HepG2 (cell line): ENCODE results near the gene PDIA6. TPM values are rescaled to one million over a fixed set of nuclear protein-coding genes. Genes with fewer than 3 reads are reported as not detected.

Source experiments
- ATAC-seq: fragments of 200-7000 bp; cut with Tn5 transposase; 3 replicates; pipeline ENCODE4 v1.9.1; 2020; ENCODE audit warnings: mild to moderate bottlenecking, moderate library complexity
- BruUV-seq: library from RNA; stranded (reverse); fragments of 400-500 nt; replicated peaks from 2 replicates; lab custom pipeline; 2021; lab: Mats Ljungman, UMichigan
- CTCF ChIA-PET: fragments of 300-600 bp; formaldehyde crosslinking; extraction: SDS; loops from one replicate; lab custom pipeline; 2021; ENCODE audit warnings: low total read pairs, inconsistent platforms, low intra/inter-chr PET ratio; lab: Yijun Ruan, JAX
- POLR2A ChIA-PET: fragments of 350-600 bp; sonication (Branson Sonifier 250); formaldehyde crosslinking; loops from one replicate; lab custom pipeline; 2020; ENCODE audit warnings: antibody characterized with exemption, inconsistent platforms; lab: Yijun Ruan, JAX
- DNase-seq: peaks from one replicate; pipeline ENCODE4 v3.0.0-alpha.2; 2015; ENCODE audit warnings: low spot score
- FAIRE-seq: peaks from 3 replicates; lab custom pipeline; 2011; peaks lifted over from hg19 to GRCh38; lab: Jason Lieb, UNC
- H2AFZ ChIP-seq: one replicate; pipeline ENCODE4 v1.6.1; 2011; ENCODE audit warnings: low read length, inconsistent platforms
- H3K27ac ChIP-seq: fragments of 300-600 bp; 3 replicates; pipeline ENCODE4 v1.8.0; 2011; ENCODE audit warnings: mixed run types, mild to moderate bottlenecking, mixed read lengths, low read length, inconsistent platforms; ENCODE audit not compliant: insufficient read depth; ENCODE audit errors: extremely low read length
- H3K27me3 ChIP-seq, 2 experiments: fragments of 200-600 bp in 1 of 2; 2 replicates in 1 of 2; 3 replicates in 1 of 2; pipeline versions ENCODE4 v1.6.0 to v1.8.0; 2011; ENCODE audit warnings: low read length in 2 of 2, mild to moderate bottlenecking in 2 of 2, moderate library complexity in 2 of 2, inconsistent platforms in 1 of 2; ENCODE audit not compliant: insufficient read depth in 2 of 2, control insufficient read depth in 1 of 2
- H3K36me3 ChIP-seq, 2 experiments: fragments of 200-600 bp in 1 of 2; replicated peaks in 1 of 2; 2 replicates in 1 of 2; 3 replicates in 1 of 2; pipeline versions ENCODE4 v1.5.1 to v1.8.0; 2011; ENCODE audit warnings: low read length in 2 of 2, inconsistent platforms in 1 of 2; ENCODE audit not compliant: insufficient read depth in 2 of 2, control insufficient read depth in 1 of 2
- H3K4me1 ChIP-seq: 2 replicates; pipeline ENCODE4 v1.5.1; 2012; ENCODE audit warnings: low read length, inconsistent platforms; ENCODE audit not compliant: insufficient read depth
- H3K4me2 ChIP-seq: 2 replicates; pipeline ENCODE4 v1.6.0; 2011; ENCODE audit warnings: low read depth, low read length, inconsistent platforms
- H3K4me3 ChIP-seq, 3 experiments: fragments of 200-600 bp in 1 of 3; sonication (generic), shearing (Covaris generic) in 1 of 3; replicated peaks in 1 of 3; 2 replicates each; pipeline ENCODE4 v1.5.1; 2011 to 2016; ENCODE audit warnings: low read length in 3 of 3, inconsistent platforms in 2 of 3, low read depth in 2 of 3, mild to moderate bottlenecking in 2 of 3, control low read depth in 1 of 3, mixed read lengths in 1 of 3; ENCODE audit not compliant: insufficient read depth in 1 of 3
- H3K79me2 ChIP-seq: one replicate; pipeline ENCODE4 v1.6.1; 2011; ENCODE audit warnings: low read length, inconsistent platforms; ENCODE audit not compliant: insufficient read depth
- H3K9ac ChIP-seq: 2 replicates; pipeline ENCODE4 v1.6.0; 2011; ENCODE audit warnings: mild to moderate bottlenecking, low read depth, low read length, inconsistent platforms; ENCODE audit not compliant: insufficient read depth
- H3K9me3 ChIP-seq: 2 replicates; pipeline ENCODE4 v1.5.1; 2012; ENCODE audit warnings: mild to moderate bottlenecking, low read length
- H4K20me1 ChIP-seq: 2 replicates; pipeline ENCODE4 v1.6.0; 2011; ENCODE audit warnings: inconsistent platforms, mild to moderate bottlenecking, low read length, moderate library complexity; ENCODE audit not compliant: insufficient read depth
- CREM ChIP-seq, 2 experiments: sonication (generic) in 1 of 2; formaldehyde crosslinking in 1 of 2; IDR thresholded peaks; 2 replicates each; pipeline versions ENCODE4 v1.4.0 to v1.6.1; 2016 to 2020; ENCODE audit warnings: antibody characterized with exemption in 1 of 2, mild to moderate bottlenecking in 1 of 2, missing genetic modification reagents in 1 of 2
- FOXA3 ChIP-seq: IDR thresholded peaks from 2 replicates; pipeline ENCODE4 v1.6.1; 2016; ENCODE audit warnings: missing genetic modification reagents, missing compliant biosample characterization
- FOXJ3 ChIP-seq: sonication (generic); formaldehyde crosslinking; IDR thresholded peaks from 2 replicates; pipeline ENCODE4 v1.4.0; 2020; ENCODE audit warnings: missing genetic modification reagents, mild to moderate bottlenecking, borderline replicate concordance
- KLF11 ChIP-seq: IDR thresholded peaks from 2 replicates; pipeline ENCODE4 v1.6.1; 2016; ENCODE audit warnings: missing compliant biosample characterization
- MAFG ChIP-seq: sonication (generic); formaldehyde crosslinking; IDR thresholded peaks from 2 replicates; pipeline ENCODE4 v1.5.1; 2020; ENCODE audit warnings: mild to moderate bottlenecking, missing genetic modification reagents
- MLLT10 ChIP-seq: sonication (generic); formaldehyde crosslinking; IDR thresholded peaks from 2 replicates; pipeline ENCODE4 v1.4.0; 2020; ENCODE audit warnings: missing genetic modification reagents
- PRPF4 ChIP-seq: fragments of 200-400 bp; formaldehyde crosslinking; IDR thresholded peaks from 2 replicates; pipeline ENCODE4 v1.6.1; 2016; ENCODE audit warnings: low read length, low read depth; ENCODE audit not compliant: poor library complexity, severe bottlenecking
- SOX5 ChIP-seq: IDR thresholded peaks from 2 replicates; pipeline ENCODE4 v1.6.1; 2016; ENCODE audit warnings: borderline replicate concordance
- ZFP36L1 ChIP-seq: sonication (generic); formaldehyde crosslinking; IDR thresholded peaks from 2 replicates; pipeline ENCODE4 v1.8.0; 2022; ENCODE audit warnings: mild to moderate bottlenecking, missing genetic modification reagents, moderate library complexity
- ZNF274 ChIP-seq: sonication (generic); formaldehyde crosslinking; IDR thresholded peaks from 2 replicates; pipeline ENCODE4 v1.5.1; 2020; ENCODE audit warnings: mild to moderate bottlenecking, missing genetic modification reagents
- ZNF7 ChIP-seq: IDR thresholded peaks from 2 replicates; pipeline ENCODE4 v1.6.1; 2016; ENCODE audit warnings: missing biosample characterization, missing genetic modification reagents
- ZSCAN12 ChIP-seq: sonication (generic); formaldehyde crosslinking; IDR thresholded peaks from 2 replicates; pipeline ENCODE4 v1.9.0; 2021; ENCODE audit warnings: mild to moderate bottlenecking, missing genetic modification reagents
- WGBS: methylation state at CpG from one replicate; pipeline ENCODE4 v1.1.6; 2017; ENCODE audit warnings: low lambda C conversion rate; 5-methylcytosine and 5-hydroxymethylcytosine counted together
- in situ Hi-C: cut with HindIII; loops from 2 replicates; pipeline ENCODE4 v1.10.0; 2017; ENCODE audit warnings: low pct_unique_long_range_greater_than_20kb; ENCODE audit not compliant: extremely low pct_ligation_motif_present
- intact Hi-C: fragments of 100-400 bp; cut with micrococcal nuclease; formaldehyde crosslinking; loops from one replicate; pipeline ENCODE4 v1.10.0; 2022; ENCODE audit not compliant: unreplicated experiment
- polyA plus RNA-seq, 8 experiments: library from polyadenylated mRNA; depleted of rRNA in 3 of 8; stranded (reverse) in 7 of 8; unstranded in 1 of 8; fragments of >200 nt; fragmentation: Illumina TruSeq in 4 of 8; extraction: Trizol in 4 of 8; gene quantifications; 2 replicates each; pipeline versions ENCODE4 v1.2.1 to v1.2.3, GENCODE V29; 2011 to 2016; ENCODE audit warnings: low read depth in 4 of 8, missing spikeins in 1 of 8, mixed read lengths in 1 of 8; ENCODE audit not compliant: insufficient read depth in 1 of 8
- total RNA-seq, 5 experiments: library from RNA; depleted of rRNA; stranded (reverse); fragments of >200 nt; fragmentation: Illumina TruSeq; extraction: Trizol; gene quantifications; 2 replicates each; pipeline ENCODE4 v1.2.3, GENCODE V29; 2016; ENCODE audit warnings: low read depth in 1 of 5
- TF ChIP-seq, protein P1 (sequence below): sonication (generic); formaldehyde crosslinking; IDR thresholded peaks from 2 replicates; pipeline ENCODE4 v1.5.0; 2020; ENCODE audit warnings: mild to moderate bottlenecking, missing genetic modification reagents
- TF ChIP-seq, protein P2 (sequence below): sonication (generic); formaldehyde crosslinking; IDR thresholded peaks from 2 replicates; pipeline ENCODE4 v1.5.0; 2020; ENCODE audit warnings: missing genetic modification reagents, mild to moderate bottlenecking, borderline replicate concordance
- TF ChIP-seq, protein P3 (sequence below): sonication (generic); formaldehyde crosslinking; IDR thresholded peaks from 2 replicates; pipeline ENCODE4 v1.5.0; 2020; ENCODE audit warnings: mild to moderate bottlenecking, missing genetic modification reagents
- TF ChIP-seq, protein P4 (sequence below): sonication (generic); formaldehyde crosslinking; IDR thresholded peaks from 2 replicates; pipeline ENCODE4 v1.5.0; 2020; ENCODE audit warnings: mild to moderate bottlenecking, missing genetic modification reagents, moderate library complexity
- TF ChIP-seq, protein P5 (sequence below): sonication (generic); formaldehyde crosslinking; IDR thresholded peaks from 2 replicates; pipeline ENCODE4 v1.8.0; 2022; ENCODE audit warnings: missing genetic modification reagents, mild to moderate bottlenecking, borderline replicate concordance

Gene PDIA6
- total and polyA plus RNA-seq, 2 of the 13 experiments (the other 11 are each of a cell fraction or from before 2014, with no cell fraction given) = 586 to 642 TPM

DNA sequence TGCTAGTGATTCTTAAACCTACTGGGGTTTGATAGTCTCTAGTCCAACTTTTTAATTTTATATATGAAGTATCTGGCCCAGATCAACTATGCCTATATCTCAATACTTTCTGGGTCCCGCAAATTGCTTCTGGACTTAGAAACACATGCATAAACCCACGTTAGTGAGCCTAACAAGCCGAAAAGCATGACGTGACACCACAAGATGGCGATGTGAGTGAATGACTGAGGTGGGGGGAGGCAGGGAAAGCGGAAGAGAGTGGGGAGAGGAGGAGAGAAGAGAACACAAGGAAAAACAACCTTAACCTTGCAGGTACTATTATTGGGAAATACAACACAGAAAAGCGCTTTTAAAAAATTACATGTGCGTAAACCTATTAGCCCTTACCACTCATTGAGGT, 13.8 kb downstream of the PDIA6 start:
- Histone ChIP-seq H3K79me2 (peaks cover 68% of the 10 kb centered on the region), H3K4me2 (no peak overlapping the region), H2AFZ (no peak overlapping the region), H4K20me1 (peaks cover 46% of the 10 kb centered on the region), H3K4me3 (no peak overlapping the region), H3K4me1 (no peaks in the 10 kb centered on the region), H3K9ac (no peak overlapping the region), H3K27ac (no peak overlapping the region), H3K36me3 (peaks cover 24 to 76% of the 10 kb centered on the region in 2 experiments), H3K9me3 (no peaks in the 10 kb centered on the region), H3K27me3 (no peaks in the 10 kb centered on the region; a peak in 1 of 5 replicates)
- FAIRE-seq (no peak), DNase-seq (no peak), ATAC-seq (peak; percentile 70; the same call in 2 of the 3 replicates)
- BruUV-seq = no TSS peak
- intact Hi-C loops (no loop called here), in situ Hi-C loops (no loop called here)
- WGBS = 93% methylated on average over 8 of the region's 8 CpGs
- POLR2A ChIA-PET = no interaction called here
- CTCF ChIA-PET = no interaction called here
- TF ChIP-seq, protein P1, sequence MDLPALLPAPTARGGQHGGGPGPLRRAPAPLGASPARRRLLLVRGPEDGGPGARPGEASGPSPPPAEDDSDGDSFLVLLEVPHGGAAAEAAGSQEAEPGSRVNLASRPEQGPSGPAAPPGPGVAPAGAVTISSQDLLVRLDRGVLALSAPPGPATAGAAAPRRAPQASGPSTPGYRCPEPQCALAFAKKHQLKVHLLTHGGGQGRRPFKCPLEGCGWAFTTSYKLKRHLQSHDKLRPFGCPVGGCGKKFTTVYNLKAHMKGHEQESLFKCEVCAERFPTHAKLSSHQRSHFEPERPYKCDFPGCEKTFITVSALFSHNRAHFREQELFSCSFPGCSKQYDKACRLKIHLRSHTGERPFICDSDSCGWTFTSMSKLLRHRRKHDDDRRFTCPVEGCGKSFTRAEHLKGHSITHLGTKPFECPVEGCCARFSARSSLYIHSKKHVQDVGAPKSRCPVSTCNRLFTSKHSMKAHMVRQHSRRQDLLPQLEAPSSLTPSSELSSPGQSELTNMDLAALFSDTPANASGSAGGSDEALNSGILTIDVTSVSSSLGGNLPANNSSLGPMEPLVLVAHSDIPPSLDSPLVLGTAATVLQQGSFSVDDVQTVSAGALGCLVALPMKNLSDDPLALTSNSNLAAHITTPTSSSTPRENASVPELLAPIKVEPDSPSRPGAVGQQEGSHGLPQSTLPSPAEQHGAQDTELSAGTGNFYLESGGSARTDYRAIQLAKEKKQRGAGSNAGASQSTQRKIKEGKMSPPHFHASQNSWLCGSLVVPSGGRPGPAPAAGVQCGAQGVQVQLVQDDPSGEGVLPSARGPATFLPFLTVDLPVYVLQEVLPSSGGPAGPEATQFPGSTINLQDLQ = no peak
- no peak for TF ChIP-seq MLLT10
- TF ChIP-seq SOX5 = no peak
- TF ChIP-seq KLF11 (CRISPR knock-in tag) = no peak
- no peak for TF ChIP-seq CREM (IDR thresholded peaks at IDR 0.05)
- no peak for TF ChIP-seq CREM (CRISPR knock-in tag; IDR thresholded peaks at IDR 0.05)
- no peak for TF ChIP-seq ZNF7 (CRISPR knock-in tag)
- TF ChIP-seq, protein P2, sequence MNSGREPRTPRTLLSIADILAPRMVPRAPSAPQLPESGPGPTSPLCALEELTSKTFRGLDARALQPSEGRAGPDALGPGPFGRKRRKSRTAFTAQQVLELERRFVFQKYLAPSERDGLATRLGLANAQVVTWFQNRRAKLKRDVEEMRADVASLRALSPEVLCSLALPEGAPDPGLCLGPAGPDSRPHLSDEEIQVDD = no peak
- TF ChIP-seq ZSCAN12 (CRISPR knock-in tag) = no peak
- no peak for TF ChIP-seq FOXA3 (CRISPR knock-in tag)
- TF ChIP-seq MAFG (CRISPR knock-in tag) = no peak
- TF ChIP-seq, protein P3, sequence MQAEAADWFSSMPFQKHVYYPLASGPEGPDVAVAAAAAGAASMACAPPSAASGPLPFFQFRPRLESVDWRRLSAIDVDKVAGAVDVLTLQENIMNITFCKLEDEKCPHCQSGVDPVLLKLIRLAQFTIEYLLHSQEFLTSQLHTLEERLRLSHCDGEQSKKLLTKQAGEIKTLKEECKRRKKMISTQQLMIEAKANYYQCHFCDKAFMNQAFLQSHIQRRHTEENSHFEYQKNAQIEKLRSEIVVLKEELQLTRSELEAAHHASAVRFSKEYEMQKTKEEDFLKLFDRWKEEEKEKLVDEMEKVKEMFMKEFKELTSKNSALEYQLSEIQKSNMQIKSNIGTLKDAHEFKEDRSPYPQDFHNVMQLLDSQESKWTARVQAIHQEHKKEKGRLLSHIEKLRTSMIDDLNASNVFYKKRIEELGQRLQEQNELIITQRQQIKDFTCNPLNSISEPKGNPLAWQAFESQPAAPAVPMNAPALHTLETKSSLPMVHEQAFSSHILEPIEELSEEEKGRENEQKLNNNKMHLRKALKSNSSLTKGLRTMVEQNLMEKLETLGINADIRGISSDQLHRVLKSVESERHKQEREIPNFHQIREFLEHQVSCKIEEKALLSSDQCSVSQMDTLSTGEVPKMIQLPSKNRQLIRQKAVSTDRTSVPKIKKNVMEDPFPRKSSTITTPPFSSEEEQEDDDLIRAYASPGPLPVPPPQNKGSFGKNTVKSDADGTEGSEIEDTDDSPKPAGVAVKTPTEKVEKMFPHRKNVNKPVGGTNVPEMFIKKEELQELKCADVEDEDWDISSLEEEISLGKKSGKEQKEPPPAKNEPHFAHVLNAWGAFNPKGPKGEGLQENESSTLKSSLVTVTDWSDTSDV = no peak
- no peak for TF ChIP-seq ZNF274 (CRISPR knock-in tag)
- TF ChIP-seq, protein P4, sequence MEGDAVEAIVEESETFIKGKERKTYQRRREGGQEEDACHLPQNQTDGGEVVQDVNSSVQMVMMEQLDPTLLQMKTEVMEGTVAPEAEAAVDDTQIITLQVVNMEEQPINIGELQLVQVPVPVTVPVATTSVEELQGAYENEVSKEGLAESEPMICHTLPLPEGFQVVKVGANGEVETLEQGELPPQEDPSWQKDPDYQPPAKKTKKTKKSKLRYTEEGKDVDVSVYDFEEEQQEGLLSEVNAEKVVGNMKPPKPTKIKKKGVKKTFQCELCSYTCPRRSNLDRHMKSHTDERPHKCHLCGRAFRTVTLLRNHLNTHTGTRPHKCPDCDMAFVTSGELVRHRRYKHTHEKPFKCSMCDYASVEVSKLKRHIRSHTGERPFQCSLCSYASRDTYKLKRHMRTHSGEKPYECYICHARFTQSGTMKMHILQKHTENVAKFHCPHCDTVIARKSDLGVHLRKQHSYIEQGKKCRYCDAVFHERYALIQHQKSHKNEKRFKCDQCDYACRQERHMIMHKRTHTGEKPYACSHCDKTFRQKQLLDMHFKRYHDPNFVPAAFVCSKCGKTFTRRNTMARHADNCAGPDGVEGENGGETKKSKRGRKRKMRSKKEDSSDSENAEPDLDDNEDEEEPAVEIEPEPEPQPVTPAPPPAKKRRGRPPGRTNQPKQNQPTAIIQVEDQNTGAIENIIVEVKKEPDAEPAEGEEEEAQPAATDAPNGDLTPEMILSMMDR (CRISPR knock-in tag) = peak; percentile 37; the same call in 1 of the 2 replicates
- TF ChIP-seq, protein P5, sequence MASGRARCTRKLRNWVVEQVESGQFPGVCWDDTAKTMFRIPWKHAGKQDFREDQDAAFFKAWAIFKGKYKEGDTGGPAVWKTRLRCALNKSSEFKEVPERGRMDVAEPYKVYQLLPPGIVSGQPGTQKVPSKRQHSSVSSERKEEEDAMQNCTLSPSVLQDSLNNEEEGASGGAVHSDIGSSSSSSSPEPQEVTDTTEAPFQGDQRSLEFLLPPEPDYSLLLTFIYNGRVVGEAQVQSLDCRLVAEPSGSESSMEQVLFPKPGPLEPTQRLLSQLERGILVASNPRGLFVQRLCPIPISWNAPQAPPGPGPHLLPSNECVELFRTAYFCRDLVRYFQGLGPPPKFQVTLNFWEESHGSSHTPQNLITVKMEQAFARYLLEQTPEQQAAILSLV (CRISPR knock-in tag) = no peak
- no peak for TF ChIP-seq PRPF4
- TF ChIP-seq FOXJ3 (CRISPR knock-in tag) = no peak
- no peak for TF ChIP-seq ZFP36L1
